GM18499 (cell line): Measurements from ENCODE around the gene PACC1.

Experiments
- ATAC-seq: cut with Tn5 transposase; IDR thresholded peaks from one replicate; pipeline ENCODE4 v1.9.1; 2021; ENCODE audit warnings: moderate number of reproducible peaks; ENCODE audit not compliant: insufficient read depth, unreplicated experiment

Gene PACC1

DNA sequence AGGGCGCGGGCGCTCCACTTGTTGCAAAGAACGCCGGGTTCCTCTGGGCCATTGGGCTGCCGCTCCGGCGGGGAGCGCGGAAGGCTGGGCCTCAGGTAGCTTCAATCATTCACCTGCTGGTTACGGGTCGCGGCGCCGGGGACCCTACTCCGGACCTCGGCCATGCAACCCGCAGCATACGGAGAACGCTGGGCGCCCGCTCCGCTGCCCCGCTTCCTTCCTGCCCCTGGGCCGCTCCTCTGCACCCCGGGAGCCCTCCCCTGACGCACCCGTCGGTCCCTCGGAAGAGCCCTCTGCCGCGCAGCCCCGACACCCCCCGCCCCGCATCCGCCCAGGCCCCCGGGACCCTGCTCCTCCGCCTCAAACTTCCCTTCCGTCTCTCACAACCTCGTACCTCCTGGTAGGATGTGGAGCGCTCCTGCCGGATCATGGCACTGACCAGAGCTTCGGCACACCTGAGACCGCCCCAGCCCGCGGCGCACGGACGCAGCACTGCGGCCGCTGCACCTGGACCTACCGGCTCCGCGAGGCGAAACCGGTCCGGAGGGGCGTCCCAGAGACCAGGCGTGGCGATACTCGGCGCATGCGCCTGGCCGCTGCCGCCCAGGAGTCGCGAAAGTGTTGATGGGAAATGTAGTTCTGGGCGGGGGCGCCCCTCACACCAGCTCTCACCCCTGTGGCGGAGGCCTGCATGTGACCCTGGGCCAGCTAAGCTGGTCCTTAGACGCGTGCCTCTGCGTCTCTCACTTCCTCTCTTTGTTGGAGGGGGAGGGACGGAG lies at the start of gene PACC1:
PACC1 (minus strand) TSS at position 559 of the 779 bp plus-strand sequence; CDS start at position 430, 129 bp downstream.
- peak; percentile 98 for ATAC-seq

DNA sequence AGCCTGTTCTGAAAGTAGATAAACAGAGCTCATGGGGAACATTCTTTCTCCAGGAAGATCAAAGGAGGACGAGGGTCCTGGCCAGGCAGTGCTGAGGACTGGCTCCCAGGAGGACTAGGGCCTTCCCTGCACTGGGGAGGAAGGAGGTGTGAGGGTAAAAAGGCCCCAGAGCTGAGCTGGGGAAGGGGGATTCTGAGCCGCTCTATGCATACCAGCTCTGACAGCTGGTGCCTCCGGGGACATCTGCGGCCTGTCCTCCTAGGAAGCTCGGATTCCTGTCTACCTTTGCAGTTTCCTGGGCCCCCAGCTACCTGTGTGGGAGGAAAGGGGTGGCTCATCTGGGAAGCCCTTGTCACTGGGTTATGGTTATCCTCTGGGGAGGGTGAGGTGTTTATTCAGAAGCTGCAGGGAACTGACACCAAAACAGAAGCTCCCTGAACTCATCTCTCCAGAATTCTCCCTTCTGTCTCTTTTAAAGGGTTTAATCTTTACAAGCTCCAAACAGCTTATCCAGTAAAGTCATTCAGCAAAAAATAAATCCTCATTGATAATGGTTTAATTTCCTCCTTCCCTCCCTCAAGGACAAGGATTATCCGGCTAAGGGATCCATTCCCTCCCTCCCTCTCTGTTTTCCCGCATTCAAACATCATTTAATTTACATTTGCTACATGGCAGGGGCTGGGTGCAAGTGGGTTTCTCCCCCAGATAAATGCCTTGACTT lies 49.0 kb upstream of the PACC1 start:
- ATAC-seq = no peak

DNA sequence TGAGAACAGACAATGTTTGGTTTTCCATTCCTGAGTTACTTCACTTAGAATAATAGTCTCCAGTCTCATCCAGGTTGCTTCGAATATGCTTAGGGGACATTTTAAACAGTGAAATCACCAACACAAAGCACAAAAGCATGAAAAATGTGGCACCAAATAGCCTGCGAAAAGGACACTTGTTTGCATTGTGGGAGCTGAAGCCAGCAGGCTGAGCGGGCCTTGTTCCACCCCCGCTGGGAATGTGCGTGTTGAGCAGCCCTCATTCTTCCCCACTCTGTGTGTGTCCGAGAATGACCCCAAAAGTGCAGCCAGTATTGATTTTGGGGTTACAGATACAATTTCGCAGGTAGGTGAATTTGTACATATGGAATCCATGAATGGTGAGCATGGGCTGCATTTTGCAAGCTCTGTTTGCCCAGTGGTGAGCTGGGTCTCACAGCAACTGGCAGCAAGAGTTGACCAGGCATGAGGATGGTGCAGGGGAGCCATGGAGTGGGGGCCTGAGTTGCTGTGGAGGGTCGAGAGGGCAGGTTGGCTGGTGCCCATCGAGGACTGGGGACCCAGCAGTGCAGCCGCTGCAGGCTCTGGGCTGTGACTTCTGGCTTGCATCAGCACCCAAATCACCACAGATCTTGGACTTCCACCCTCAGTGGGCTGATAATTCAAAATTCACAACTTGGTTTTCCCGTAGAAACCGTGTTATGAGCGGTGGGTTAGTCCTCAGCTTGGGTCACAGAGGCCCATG lies 47.4 kb upstream of the PACC1 start:
- ATAC-seq = no peak

DNA sequence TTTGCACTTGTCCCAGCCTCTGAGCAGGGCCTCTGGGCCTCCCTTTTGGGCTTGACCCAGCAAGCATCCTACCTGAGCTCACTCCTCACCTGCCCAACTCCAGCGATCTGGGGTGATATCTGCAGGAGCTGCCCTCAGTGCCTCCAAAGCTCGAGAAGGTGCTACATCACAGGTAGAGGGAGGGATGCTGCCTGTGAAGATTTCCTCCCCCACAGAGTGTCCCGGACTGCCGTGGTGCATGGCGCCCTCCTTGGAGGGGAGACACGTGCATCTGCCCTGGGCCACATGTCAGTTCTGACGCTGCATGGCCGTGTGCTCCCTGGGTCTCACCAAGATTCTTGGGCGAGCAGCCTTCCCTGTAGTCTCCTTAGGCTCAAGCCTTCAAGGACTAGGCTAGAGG lies 45.7 kb upstream of the PACC1 start:
- ATAC-seq = no peak

DNA sequence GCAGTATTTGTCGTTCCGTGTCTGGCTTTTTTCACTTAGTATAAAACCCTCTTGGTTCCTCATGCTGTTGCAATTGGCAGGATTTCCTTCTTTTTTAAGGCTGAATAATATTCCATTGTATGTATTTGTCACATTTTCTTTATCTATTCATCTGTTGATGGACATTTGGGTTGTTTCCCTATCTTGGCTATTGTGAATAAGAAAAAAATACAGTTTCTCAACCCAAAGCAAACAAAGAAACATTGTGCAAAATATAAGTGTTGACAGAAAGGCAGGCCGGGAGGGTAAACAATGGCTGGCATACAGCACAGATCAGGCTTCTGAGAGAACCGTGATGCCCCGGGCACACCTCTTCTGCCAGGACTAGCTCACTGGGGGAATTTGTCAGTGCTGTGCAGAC lies 45.0 kb upstream of the PACC1 start:
- no peak for ATAC-seq

DNA sequence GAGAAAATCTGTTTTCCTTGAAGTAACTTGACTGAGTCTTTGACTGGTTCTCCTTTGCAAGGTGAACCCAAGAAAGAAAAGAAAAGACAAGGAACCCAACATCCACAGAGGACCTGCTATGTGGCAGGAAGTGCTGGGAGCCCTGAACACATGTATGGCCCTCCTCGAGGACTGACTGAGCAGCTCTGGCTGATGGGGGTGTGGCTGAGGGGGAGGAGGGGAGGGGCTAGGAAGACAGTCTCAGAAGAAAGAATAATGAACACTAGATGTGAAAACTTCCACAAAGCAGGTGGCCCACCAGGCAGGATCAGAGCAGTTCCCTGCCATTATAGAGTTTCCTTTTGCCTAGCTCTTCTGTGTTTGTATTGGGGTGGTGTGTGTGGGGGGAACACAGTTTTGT lies 44.1 kb upstream of the PACC1 start:
- ATAC-seq = no peak

DNA sequence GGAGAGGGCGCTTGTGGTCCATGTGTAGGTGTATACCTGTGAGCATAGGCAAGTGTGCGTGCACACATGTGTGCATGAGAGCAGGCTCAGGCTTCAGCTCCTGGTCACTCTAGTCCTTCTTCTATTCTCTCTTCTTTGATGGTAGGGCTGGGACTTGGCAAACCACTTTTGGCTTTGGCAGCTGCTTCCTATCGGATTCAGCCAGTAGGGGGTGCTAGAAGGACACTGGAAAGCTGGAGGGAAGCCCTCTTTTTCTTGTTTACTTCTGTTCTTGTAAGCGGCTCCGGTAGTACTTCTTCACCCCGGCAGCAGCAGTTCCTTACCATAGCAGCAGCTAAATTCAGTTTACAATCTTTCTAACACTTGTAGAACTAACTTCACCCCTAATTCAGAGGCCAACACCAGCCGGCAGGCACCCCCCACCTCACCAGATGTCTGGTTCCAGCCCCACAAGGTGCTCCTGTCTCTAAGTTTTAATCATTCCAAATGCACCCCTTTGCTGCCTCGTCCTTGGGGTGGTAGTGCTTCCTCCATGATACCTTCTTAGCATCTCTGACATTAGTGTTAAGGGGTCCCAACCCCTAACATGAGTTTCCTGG lies 43.2 kb upstream of the PACC1 start:
- no peak for ATAC-seq

DNA sequence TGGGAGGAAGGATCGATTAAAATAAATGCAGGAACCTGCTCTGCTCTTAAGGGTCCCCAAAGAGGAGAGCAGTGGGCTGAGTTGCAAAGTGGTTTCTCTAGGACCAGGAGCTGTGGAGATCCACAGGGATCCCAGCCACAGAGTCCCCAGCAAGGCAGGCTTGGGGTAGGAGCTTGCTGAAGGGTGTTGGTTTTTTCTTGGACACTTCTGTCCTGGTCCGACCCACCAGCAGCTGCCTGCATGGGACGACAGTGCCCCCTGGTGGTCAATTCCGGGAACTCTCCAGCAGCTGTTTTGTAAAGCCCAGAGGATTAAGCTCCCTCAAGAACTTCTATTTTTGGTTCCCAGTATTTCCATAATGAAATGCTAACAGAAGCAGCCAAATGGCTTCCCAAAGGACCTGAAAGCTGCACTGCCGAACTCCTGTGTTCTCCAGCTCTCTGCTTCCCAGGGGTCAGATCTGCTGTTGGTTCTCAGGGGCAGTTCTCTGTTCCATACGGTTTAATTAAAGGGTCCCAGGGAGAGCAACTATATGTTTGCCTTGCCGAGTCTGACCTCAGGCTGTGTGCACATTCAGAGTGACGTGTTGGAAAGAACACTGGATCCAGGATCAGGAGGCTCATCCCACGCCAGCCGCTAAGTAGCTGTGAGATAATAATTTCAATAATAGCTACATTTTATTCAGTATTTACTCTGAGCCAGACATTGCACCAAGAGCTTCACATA lies 41.3 kb upstream of the PACC1 start:
- ATAC-seq = no peak

DNA sequence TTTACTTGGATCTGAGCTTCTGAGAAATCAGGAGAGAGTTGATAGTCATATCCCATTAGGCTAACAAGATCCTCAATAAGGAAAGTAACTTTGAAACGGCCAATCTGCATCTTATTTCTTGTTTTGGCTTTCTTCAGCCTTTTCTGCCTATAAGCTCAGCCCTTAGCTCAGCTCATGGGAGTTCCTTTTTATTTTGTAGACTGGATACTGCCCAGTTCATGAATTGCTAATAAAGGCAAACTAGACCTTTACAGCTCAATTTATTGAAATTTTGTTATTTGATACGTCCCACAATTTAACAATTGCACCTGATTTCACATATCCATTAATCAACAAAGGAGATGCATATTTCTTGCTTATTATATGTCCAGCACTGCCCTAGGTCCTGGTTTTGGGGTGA lies 40.7 kb upstream of the PACC1 start:
- no peak for ATAC-seq

DNA sequence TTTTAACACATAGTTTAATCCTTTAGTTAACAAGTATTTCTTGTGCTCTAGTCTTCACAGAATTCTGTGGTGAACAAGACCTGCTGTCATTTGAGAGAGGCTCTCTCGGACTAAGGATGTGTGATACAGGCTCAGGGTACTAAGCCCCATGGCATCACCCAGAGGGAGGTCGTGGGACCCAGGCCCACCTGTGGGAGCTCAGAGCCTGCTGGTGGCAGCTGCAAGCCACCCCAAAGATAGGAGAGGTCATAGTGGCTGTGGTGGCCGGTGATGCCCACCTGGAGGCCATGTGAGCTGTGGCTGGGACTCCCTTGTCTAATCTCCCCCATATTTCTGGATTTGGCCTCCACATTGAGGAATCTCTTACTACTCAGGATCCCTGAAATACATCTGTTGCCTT lies 40.1 kb upstream of the PACC1 start:
- no peak for ATAC-seq

DNA sequence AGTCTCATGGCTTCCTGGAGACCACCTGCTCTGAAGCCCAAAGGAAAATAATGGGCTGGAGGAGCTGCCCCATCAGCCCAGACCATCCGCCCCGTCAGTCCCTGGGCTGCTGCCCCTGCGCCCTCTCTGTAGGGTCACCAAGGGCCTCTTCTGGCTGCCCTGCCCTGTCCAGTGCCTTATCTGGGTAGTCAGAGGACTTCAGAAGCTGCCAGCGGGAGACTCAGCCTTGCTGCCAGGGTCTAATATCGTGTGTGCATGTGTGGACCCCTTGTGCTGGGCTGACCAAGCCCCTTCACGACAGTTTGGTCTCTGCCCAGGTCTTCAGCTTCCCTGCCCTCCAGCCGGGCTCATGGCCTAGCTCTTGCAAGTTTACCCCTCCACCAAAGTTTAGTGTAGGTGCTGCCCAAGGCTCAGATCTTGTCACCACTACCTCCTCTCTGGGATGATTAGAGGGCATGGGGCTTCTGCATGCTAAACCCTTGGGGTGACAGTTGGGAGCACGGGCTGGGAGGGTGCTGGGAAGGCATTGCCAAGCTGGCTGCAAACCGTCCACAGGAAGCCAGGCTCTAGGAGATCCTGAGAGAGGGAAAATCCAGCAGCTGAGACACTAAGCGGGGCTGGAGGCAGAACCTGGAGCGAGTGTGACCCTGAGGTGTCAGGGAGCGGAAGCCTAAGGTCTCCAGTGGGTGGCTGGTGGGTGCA lies 38.6 kb upstream of the PACC1 start:
- no peak for ATAC-seq

DNA sequence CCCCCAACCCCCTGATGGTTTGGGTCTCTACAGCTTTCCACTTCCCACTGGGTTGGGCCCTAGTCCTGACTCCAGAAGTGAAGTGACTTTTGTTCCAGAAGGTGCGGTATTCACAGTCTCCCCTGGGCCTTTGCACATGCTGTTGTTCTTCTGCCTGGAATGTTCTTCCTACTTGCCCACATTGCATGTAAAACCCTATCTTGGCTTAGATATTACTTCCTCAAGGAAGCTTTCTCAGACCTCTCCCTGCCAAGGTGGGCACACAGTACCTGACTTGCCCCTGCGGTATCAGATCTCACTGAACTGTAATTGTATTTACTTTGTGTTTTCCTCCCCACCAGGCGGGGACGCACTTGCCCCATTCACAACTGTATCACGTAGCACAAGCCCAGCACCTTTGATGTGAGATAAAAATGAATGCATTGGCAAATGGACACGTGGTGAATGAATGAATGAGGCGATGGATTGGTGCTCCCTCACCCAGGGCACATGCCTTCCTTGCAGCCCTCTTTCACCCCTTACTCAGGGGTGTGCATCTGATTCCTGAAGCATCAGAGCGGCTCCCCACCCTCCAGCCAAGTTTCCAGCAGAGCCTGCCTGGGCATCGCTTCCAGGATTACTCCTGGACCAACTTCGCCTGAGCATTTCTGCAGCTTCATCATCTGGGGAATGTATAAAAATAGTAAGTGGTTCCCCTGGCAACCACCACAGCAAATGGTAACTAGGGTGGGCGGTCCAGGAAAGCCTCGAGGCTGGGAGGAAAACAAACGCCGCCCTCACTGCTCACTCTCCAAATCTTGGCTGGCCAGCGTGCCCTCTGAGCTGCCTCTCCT lies 37.9 kb upstream of the PACC1 start:
- no peak for ATAC-seq

DNA sequence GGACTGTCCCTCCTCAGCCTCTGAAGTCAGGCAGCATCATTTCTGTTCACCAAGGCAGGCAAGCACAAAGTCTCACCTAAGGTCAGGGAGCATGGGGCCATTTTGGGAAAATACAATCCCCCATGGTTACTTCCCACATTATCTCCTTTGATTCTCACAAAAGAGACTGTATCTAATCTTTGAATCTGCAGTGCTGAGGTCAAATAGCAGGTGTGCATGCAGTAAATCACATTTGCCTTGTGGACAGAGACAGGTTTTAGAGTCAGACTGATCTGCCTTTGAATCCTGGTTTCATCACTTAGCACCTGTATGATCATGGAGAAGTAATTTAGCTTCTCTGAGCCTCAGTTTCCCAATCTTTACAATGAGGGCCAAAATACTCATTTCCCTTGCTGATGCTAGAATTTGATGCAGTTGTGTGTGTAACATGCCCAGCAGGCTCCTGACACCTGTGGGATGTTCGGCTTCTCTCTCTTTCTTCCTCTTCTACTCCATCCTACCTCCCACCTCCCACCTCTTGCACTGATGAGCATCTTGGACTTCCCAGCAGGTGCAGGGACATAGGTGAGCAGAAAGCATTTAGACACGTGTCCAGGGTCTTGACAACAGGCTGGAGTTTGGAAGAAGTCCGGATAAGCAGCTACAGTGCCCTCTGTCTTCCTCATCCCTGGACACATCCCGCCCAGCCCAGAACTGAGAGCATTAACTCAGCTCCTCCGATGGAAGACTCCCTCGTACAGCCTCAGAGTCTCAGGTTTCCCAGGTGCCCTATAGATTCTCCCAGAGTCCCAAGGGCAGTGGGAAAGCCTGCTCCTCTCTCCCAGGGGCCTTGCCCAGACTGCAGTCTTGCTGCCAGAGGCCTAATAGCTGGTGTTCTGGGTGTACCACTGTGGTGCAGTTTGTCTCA lies 37.0 kb upstream of the PACC1 start:
- ATAC-seq = no peak

DNA sequence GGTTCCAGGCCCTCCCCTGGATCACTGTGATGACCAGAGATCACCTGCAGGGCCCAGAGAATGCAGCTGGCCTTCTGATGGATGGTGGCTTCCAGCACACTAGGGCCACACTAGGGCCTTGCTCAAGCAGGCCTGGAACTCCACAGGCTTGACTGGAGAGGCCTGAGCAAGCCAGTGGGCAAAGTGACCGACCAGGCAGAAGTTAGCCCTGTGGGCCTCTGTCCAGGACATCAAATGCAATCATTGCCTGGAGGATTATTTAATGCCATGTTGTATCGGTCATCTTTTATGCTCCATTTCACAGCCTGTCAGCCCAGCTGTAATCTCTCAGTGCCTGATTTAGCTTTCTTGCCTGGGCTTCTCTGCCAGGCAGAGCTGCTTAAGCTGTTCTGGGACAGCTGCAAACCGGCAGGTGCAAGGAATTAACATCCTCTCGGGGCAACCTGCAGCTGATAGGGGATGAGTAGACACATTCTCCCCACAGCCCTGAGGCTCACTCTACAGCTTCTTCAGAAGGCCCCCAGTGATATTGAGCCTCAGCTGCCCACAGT lies 35.7 kb upstream of the PACC1 start:
- no peak for ATAC-seq

DNA sequence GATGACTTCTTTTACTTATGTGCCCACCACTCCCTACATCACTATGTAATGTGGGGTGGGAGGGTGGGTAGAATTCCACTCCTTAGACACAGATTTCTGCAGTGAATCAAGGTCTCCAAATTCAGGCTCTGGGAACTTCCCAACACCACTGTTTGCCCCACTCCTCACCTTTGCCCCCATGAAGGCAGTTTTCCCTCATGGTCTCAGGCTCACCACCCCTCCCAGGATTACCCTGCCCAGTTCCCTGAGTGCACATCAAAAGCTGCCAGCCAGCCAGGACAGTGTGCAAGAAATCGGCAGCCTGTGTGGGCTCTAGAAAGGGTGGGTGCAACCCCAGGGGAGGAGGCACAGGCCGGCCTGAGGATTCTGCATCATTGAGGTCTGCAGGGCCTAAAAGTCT lies 32.8 kb upstream of the PACC1 start:
- ATAC-seq = no peak

DNA sequence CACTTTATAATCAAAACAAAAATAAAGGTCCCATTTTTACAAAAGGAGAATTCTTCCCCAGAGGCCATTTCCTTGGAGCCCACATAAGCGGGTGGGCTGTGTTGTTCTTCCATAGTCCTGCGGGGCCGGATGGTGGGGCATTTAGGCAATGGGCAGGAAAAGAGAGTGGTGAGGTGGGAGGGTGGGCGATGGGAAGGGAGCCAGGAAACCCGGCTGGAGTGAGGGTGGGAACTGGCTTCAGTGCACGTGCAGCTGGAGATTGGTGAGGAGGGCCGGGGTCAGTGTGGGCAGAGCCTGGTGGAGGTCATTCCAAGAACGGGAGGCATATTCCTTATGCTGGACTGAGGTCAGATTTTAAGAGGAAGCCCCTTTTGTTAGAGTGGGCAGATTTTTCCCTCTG lies 31.6 kb upstream of the PACC1 start:
- no peak for ATAC-seq

DNA sequence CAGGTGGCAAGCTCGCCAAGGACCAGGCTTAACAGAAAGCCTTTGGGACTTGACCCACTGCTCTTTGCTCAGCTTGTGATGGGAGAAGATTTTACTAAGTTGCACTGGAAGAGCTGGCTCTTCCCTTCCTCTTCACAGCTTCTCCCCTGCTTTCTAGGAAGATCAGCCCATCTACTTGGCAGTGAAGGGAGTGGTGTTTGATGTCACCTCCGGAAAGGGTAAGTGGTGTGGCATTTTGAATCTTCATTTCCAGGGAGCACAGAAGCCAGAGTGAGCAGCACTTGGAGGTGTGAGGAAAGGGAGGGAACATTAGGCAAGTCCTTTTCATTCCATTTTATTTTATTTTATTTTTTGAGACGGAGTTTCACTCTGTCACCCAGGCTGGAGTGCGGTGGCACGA lies 27.7 kb upstream of the PACC1 start:
- no peak for ATAC-seq
